Fibroblast of pulmonary artery (primary cell): ENCODE results near the gene PLXNC1.
A peak's percentile ranks its signal among the peaks of the same experiment; 100 is the strongest.

Experiments used
- DNase-seq: peaks from one replicate; pipeline ENCODE4 v3.0.0-alpha.2; 2010; ENCODE audit warnings: low read depth
- H3K4me3 ChIP-seq: replicated peaks from 2 replicates; pipeline ENCODE4 v1.5.1; 2011; ENCODE audit warnings: low read depth, mild to moderate bottlenecking, control low read depth, low read length, moderate library complexity
- TF ChIP-seq, protein P1 (sequence below): IDR thresholded peaks from 2 replicates; pipeline ENCODE4 v1.5.1; 2011; ENCODE audit warnings: mild to moderate bottlenecking, control low read depth, low read length, inconsistent platforms; ENCODE audit errors: missing control alignments

The PLXNC1 gene

DNA sequence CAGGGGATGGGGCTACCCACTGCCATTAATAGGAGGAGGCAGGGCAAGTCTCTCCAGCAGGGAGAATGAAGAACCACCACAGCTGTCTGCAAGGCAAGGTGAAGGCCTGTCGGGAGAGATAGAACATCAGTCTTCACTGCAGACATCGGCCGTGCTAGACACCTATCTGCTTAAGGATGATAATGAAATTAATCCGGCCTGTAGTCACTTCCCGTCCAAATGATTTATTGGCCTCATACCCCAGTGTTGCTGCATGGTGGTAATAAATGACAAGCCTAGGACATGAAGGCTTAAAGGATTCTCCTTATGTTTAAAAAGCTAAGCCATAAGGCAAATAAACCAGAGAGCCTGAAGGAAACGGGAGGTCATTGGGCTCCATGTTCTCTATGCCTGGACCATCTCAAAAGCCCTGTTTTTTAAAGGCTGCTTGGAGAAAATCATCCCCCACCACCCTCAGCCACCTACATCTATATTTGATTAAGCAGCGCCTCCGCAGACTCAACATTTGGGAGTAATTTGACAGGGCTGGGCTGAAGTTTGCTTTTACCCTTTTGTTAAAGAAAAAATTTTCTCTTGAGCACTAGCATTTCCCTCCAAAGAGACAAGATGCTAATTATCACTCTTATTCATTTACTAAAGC, 137.7 kb downstream of the PLXNC1 start:
- no peak overlapping the region for H3K4me3 ChIP-seq
- TF ChIP-seq, protein P1, sequence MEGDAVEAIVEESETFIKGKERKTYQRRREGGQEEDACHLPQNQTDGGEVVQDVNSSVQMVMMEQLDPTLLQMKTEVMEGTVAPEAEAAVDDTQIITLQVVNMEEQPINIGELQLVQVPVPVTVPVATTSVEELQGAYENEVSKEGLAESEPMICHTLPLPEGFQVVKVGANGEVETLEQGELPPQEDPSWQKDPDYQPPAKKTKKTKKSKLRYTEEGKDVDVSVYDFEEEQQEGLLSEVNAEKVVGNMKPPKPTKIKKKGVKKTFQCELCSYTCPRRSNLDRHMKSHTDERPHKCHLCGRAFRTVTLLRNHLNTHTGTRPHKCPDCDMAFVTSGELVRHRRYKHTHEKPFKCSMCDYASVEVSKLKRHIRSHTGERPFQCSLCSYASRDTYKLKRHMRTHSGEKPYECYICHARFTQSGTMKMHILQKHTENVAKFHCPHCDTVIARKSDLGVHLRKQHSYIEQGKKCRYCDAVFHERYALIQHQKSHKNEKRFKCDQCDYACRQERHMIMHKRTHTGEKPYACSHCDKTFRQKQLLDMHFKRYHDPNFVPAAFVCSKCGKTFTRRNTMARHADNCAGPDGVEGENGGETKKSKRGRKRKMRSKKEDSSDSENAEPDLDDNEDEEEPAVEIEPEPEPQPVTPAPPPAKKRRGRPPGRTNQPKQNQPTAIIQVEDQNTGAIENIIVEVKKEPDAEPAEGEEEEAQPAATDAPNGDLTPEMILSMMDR, result no peak
- no peak for DNase-seq

DNA sequence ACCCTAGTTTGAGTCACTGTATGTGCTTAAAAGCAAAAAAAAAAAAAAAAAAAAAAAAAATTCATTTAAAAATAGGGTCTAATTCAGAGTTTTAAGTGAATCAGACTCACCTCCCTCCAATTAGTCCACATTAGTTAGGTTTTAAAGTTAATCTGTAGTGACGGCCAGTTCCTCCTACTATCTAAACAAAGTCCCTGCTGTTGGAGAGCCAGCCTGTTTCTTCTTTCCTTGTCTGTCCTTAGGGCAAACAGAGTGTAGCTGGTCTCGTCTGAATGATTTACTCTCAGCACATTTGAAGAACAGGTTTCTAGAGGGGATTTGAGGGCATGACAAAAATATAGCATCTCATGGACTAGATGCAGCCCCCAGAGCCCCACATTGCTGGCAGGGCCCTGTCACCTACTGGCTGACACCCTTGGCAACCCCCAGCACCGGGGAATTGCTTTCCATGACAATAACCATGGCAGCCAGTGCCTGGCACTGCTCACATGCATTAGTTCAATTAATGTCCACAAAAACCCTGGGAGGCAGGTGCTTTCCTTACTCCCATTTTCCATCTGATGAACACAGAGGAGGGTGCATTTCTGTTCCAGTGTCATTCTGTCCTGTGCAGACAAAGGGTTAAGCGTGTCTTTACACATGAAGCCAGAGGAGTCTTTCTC, 138.3 kb downstream of the PLXNC1 start:
- TF ChIP-seq, protein P1, result no peak
- H3K4me3 ChIP-seq, result no peak overlapping the region
- DNase-seq, result no peak

DNA sequence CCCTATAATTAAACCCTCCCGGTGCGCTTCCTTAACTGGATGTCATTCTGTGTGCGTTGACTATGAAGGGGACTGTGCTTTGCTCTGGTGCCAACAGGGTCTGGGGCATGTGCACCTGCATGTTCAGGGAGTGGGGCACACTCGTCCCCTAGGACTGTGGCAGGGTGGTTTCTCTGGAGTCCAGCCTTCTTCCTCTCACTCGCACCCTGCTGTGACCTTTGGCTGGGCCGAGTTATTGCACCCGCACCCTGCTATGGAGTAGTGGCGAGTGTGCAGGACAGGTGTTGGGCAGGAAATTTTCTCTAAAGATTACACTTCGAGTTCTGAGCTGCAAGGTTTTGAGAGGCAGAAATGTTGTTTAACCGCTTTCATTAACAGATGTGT, 138.9 kb downstream of the PLXNC1 start:
- H3K4me3 ChIP-seq, result no peak overlapping the region
- no peak for DNase-seq
- TF ChIP-seq, protein P1, result no peak

DNA sequence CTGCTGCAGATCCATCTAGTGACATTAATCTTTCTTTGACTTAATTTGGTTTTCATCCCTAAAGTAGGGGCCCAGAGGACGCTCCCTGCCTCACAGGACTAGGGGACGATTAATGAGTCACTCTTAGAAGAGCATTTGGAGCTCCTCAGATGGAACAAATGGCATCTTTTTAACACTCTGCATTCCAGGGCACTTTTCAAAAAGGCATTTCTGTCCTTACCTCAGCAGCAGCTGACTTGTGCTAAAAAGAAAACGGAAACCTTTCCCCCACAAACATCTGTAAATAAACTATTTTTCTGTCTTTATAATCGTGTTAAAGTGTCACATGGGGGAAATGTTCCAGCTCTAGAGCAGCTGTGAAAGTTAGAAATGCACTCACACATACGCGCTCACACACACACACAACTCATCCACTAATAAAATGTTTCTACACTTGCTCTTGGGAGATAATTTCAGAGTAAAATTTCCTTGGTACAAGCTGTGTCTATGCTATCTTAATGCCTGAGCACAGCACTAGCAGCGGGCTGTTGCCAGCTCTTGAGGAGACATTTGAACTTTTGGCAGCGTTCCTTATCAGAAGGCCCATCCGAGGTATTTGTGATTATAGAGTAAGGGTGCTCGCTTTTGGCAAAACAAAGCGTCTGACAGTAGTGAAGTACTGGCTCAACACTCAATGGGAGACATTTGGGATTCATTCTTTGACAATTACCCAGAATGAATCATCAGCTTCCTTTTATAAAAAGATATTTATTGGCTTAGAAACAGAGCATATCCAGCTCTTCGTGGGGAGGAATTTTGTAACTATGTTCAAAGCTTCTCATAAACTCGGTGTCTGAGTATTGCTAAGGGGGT, 141.3 kb downstream of the PLXNC1 start:
- no peak overlapping the region for H3K4me3 ChIP-seq
- TF ChIP-seq, protein P1, result no peak
- DNase-seq, result peak; percentile 81

DNA sequence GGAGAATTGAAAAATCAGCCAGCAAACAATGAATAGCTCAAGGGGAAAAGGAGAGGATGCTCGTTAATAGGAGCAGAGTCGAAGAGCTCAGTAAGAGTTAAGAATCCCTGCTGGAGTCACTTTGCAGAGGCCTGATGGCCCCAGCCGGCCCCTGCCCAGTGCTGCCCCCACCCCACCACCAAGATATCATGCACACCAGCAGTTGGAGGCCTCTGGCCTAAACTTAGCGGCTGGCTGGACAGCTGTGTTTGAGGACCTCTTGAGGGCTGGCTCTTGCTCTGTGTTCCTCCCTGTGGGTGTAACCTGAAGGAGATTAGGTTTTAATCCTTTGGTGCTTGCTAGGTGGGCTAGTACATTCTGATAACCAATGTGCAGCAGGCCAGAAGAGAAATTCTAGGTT, 142.0 kb downstream of the PLXNC1 start:
- TF ChIP-seq, protein P1, result no peak
- no peak for DNase-seq

DNA sequence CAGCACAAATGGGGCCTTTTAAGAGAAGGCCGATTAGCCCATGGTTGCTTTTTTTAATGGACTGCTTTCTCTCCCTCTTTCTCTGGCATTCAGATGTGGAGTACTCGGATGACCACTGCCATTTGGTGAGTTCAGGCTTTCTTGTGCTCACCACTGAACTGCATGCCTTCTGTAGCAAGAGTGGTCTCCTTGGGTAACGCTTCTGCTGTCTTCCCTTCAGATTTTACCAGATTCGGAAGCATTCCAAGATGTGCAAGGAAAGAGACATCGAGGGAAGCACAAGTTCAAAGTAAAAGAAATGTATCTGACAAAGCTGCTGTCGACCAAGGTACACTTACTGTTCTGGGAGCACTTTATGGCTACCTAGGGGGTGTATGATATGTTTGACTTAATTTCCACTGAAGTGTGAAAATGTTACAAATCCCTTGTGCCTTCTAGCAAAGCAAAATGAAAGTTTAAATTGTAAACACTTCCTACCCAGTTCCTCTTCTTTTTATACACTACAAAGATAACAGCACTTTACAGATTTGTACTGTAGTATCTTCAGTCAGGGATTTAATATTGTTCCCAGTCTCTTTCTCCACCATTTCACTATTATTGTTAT, 148.8 kb downstream of the PLXNC1 start:
- TF ChIP-seq, protein P1, result no peak
- no peak for DNase-seq
- no peak overlapping the region for H3K4me3 ChIP-seq

More for the DNA sequence above, 142.0 kb downstream of the PLXNC1 start:
- H3K4me3 ChIP-seq, result no peak overlapping the region
